SK-N-SH (cell line): ENCODE measurements around the gene PPP1R14C. TPM values are rescaled to one million over a fixed set of nuclear protein-coding genes. Genes with fewer than 3 reads are reported as not detected.

ENCODE experiments used
- CTCF ChIA-PET: fragments of 300-600, 350-600 bp; formaldehyde crosslinking; extraction: SDS; loops from one replicate; lab custom pipeline; 2021; lab: Yijun Ruan, JAX
- POLR2A ChIA-PET: fragments of 350-600 bp; sonication (Branson Sonifier 250); formaldehyde crosslinking; extraction: SDS; loops from one replicate; lab custom pipeline; 2020; ENCODE audit warnings: antibody characterized with exemption, inconsistent platforms; lab: Yijun Ruan, JAX
- DNase-seq: peaks from one replicate; pipeline ENCODE4 v3.0.0; 2012
- H2AFZ ChIP-seq: fragments of 200-600 bp; sonication (generic); 2 replicates; pipeline ENCODE4 v1.8.1; 2016; ENCODE audit warnings: antibody characterized with exemption, mild to moderate bottlenecking, low read depth
- H3F3A ChIP-seq: fragments of 200-600 bp; sonication (generic); replicated peaks from 2 replicates; pipeline ENCODE3; 2016; ENCODE audit warnings: antibody characterized with exemption, mild to moderate bottlenecking; ENCODE audit not compliant: insufficient read depth
- H3K27ac ChIP-seq, 2 experiments: fragments of 200-500 bp in 1 of 2; fragments of 200-600 bp in 1 of 2; sonication (Bioruptor generic) in 1 of 2; sonication (generic), shearing (Covaris generic) in 1 of 2; 2 replicates each; pipeline versions ENCODE4 v1.5.1 to v1.6.1; 2014 to 2016; ENCODE audit warnings: low read depth in 2 of 2, inconsistent platforms in 1 of 2, low read length in 1 of 2, mild to moderate bottlenecking in 1 of 2, mixed read lengths in 1 of 2
- H3K27me3 ChIP-seq: fragments of 200-600 bp; sonication (generic), shearing (Covaris generic); 2 replicates; pipeline ENCODE4 v1.6.1; 2016; ENCODE audit warnings: mixed run types; ENCODE audit not compliant: insufficient read depth
- H3K36me3 ChIP-seq, 2 experiments: fragments of 200-500 bp in 1 of 2; fragments of 200-600 bp in 1 of 2; sonication (Bioruptor generic) in 1 of 2; sonication (generic) in 1 of 2; replicated peaks in 1 of 2; 2 replicates each; pipeline versions ENCODE3 to v1.5.1; 2014 to 2016; ENCODE audit warnings: low read length in 1 of 2, mild to moderate bottlenecking in 1 of 2; ENCODE audit not compliant: insufficient read depth in 2 of 2, control insufficient read depth in 1 of 2
- H3K4me1 ChIP-seq, 2 experiments: fragments of 200-500 bp in 1 of 2; fragments of 200-600 bp in 1 of 2; sonication (Bioruptor generic) in 1 of 2; sonication (generic), shearing (Covaris generic) in 1 of 2; 2 replicates each; pipeline versions ENCODE4 v1.5.1 to v1.6.1; 2014 to 2016; ENCODE audit warnings: low read depth in 1 of 2, low read length in 1 of 2, mixed run types in 1 of 2; ENCODE audit not compliant: insufficient read depth in 2 of 2, control insufficient read depth in 1 of 2
- H3K4me2 ChIP-seq: fragments of 200-600 bp; sonication (generic), shearing (Covaris generic); 2 replicates; pipeline ENCODE4 v1.6.1; 2017; ENCODE audit warnings: mixed run types
- H3K4me3 ChIP-seq, 2 experiments: fragments of 200-500 bp in 1 of 2; fragments of 200-600 bp in 1 of 2; sonication (Bioruptor generic) in 1 of 2; sonication (generic), shearing (Covaris generic) in 1 of 2; 2 replicates each; pipeline versions ENCODE4 v1.5.1 to v1.8.1; 2014 to 2016; ENCODE audit warnings: low read depth in 2 of 2, inconsistent platforms in 1 of 2, low read length in 1 of 2, mild to moderate bottlenecking in 1 of 2, mixed read lengths in 1 of 2, moderate library complexity in 1 of 2
- H3K79me2 ChIP-seq: fragments of 200-600 bp; sonication (generic); 2 replicates; pipeline ENCODE4 v1.8.1; 2017; ENCODE audit warnings: mild to moderate bottlenecking; ENCODE audit not compliant: insufficient read depth
- H3K9ac ChIP-seq: fragments of 200-600 bp; sonication (generic); 2 replicates; pipeline ENCODE4 v1.6.1; 2017; ENCODE audit warnings: mixed run types
- H3K9me2 ChIP-seq: fragments of 200-600 bp; sonication (generic); 2 replicates; pipeline ENCODE4 v1.6.1; 2017; ENCODE audit warnings: mixed run types
- H3K9me3 ChIP-seq: fragments of 200-600 bp; sonication (generic); 2 replicates; pipeline ENCODE4 v1.6.1; 2017; ENCODE audit warnings: mixed run types, mild to moderate bottlenecking, moderate library complexity
- H4K20me1 ChIP-seq: fragments of 200-600 bp; sonication (generic); 2 replicates; pipeline ENCODE4 v1.6.1; 2017; ENCODE audit warnings: mild to moderate bottlenecking, mixed run types; ENCODE audit not compliant: insufficient read depth
- CHD2 ChIP-seq: fragments of 150-350 bp; IDR thresholded peaks from 2 replicates; pipeline ENCODE4 v1.6.1; 2018; ENCODE audit warnings: low read length; ENCODE audit not compliant: partially characterized antibody
- ELF1 ChIP-seq: IDR thresholded peaks from 2 replicates; pipeline ENCODE4 v1.4.0; 2012
- FOSL2 ChIP-seq: IDR thresholded peaks from 2 replicates; pipeline ENCODE4 v1.4.0; 2012; ENCODE audit warnings: low read depth, mild to moderate bottlenecking, moderate library complexity, borderline replicate concordance
- FOXM1 ChIP-seq: IDR thresholded peaks from 2 replicates; pipeline ENCODE4 v1.4.0; 2012; ENCODE audit warnings: low read depth, mild to moderate bottlenecking
- GATA2 ChIP-seq: sonication (generic); formaldehyde crosslinking; IDR thresholded peaks from 2 replicates; pipeline ENCODE4 v1.5.0; 2020; ENCODE audit warnings: mild to moderate bottlenecking, missing genetic modification reagents
- JUND ChIP-seq: IDR thresholded peaks from 2 replicates; pipeline ENCODE4 v1.4.0; 2012
- MEF2A ChIP-seq: IDR thresholded peaks from 2 replicates; pipeline ENCODE4 v1.4.0; 2012; ENCODE audit warnings: low read depth, borderline replicate concordance
- PBX3 ChIP-seq: IDR thresholded peaks from 2 replicates; pipeline ENCODE4; 2012
- RAD21 ChIP-seq: IDR thresholded peaks from 2 replicates; pipeline ENCODE4 v1.6.1; 2012; ENCODE audit warnings: mild to moderate bottlenecking, low read length
- RCOR1 ChIP-seq: fragments of 150-350 bp; IDR thresholded peaks from 2 replicates; pipeline ENCODE4 v1.6.1; 2017; ENCODE audit warnings: antibody characterized with exemption, low read length
- REST ChIP-seq: IDR thresholded peaks from 2 replicates; pipeline ENCODE4 v1.6.1; 2012; ENCODE audit warnings: mild to moderate bottlenecking, low read depth, low read length, moderate library complexity
- RFX5 ChIP-seq: IDR thresholded peaks from 2 replicates; pipeline ENCODE4 v1.6.1; 2012; ENCODE audit warnings: mild to moderate bottlenecking, improper control_type of control experiment, low read length
- SMC3 ChIP-seq: IDR thresholded peaks from 2 replicates; pipeline ENCODE4 v1.6.1; 2012; ENCODE audit warnings: low read depth, low read length, improper control_type of control experiment
- TAF1 ChIP-seq: IDR thresholded peaks from 2 replicates; pipeline ENCODE4 v1.6.1; 2012; ENCODE audit warnings: low read depth, mild to moderate bottlenecking, low read length, moderate library complexity, borderline replicate concordance
- TEAD4 ChIP-seq: IDR thresholded peaks from 2 replicates; pipeline ENCODE4 v1.4.0; 2012; ENCODE audit warnings: mild to moderate bottlenecking, borderline replicate concordance; ENCODE audit not compliant: insufficient read depth
- USF2 ChIP-seq: fragments of 150-350 bp; IDR thresholded peaks from 2 replicates; pipeline ENCODE4 v1.6.1; 2017; ENCODE audit warnings: antibody characterized with exemption, low read length, low read depth, borderline replicate concordance
- WGBS: methylation state at CpG from one replicate; pipeline ENCODE4 v1.1.6; 2017; ENCODE audit warnings: low lambda C conversion rate; 5-methylcytosine and 5-hydroxymethylcytosine counted together
- polyA plus RNA-seq, 3 experiments: library from polyadenylated mRNA; depleted of rRNA; stranded (reverse); fragments of >200 nt; gene quantifications; 2 replicates each; pipeline ENCODE4 v1.2.3, GENCODE V29; 2012
- TF ChIP-seq, protein P1 (sequence below): IDR thresholded peaks from 2 replicates; pipeline ENCODE4 v1.4.0; 2012; ENCODE audit warnings: low read depth, borderline replicate concordance

Gene PPP1R14C
- polyA plus RNA-seq, 1 of the 3 experiments (the other 2 are of a cell fraction), result not detected

GRCh38 chr6:150194195-150194594 lies 51.4 kb downstream of the PPP1R14C start:
- no peak for TF ChIP-seq REST
- TF ChIP-seq GATA2 (CRISPR knock-in tag), result no peak
- TF ChIP-seq RCOR1, result no peak
- no peak for TF ChIP-seq RAD21
- TF ChIP-seq FOXM1, result no peak
- no peak for TF ChIP-seq ELF1
- no peak for TF ChIP-seq CHD2
- no peak for TF ChIP-seq JUND
- no peak for TF ChIP-seq FOSL2
- TF ChIP-seq, protein P1, sequence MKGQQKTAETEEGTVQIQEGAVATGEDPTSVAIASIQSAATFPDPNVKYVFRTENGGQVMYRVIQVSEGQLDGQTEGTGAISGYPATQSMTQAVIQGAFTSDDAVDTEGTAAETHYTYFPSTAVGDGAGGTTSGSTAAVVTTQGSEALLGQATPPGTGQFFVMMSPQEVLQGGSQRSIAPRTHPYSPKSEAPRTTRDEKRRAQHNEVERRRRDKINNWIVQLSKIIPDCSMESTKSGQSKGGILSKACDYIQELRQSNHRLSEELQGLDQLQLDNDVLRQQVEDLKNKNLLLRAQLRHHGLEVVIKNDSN, result no peak
- no peak for TF ChIP-seq USF2
- no peak for TF ChIP-seq PBX3
- TF ChIP-seq MEF2A, result no peak
- TF ChIP-seq SMC3, result no peak
- TF ChIP-seq RFX5, result no peak
- TF ChIP-seq TAF1, result no peak
- TF ChIP-seq TEAD4, result no peak
- TF ChIP-seq, all 33 proteins: peak for 0
- no peak overlapping the region for H3K4me2 ChIP-seq
- no peaks in the 10 kb centered on the region for H3K4me1 ChIP-seq
- CTCF ChIA-PET, result no interaction called here
- H3K9me2 ChIP-seq, result no peaks in the 10 kb centered on the region
- peaks cover 9% of the 10 kb centered on the region; the same call in 1 of the 2 replicates for H3K27me3 ChIP-seq
- H4K20me1 ChIP-seq, result no peaks in the 10 kb centered on the region
- no peaks in the 10 kb centered on the region for H3F3A ChIP-seq
- DNase-seq, result no peak
- 12% methylated on average over 2 of the region's 2 CpGs for WGBS
- no peak overlapping the region for H3K27ac ChIP-seq
- no peaks in the 10 kb centered on the region for H3K9me3 ChIP-seq
- no peaks in the 10 kb centered on the region for H3K36me3 ChIP-seq
- H2AFZ ChIP-seq, result no peak overlapping the region
- H3K79me2 ChIP-seq, result no peaks in the 10 kb centered on the region
- H3K9ac ChIP-seq, result no peak overlapping the region
- H3K4me3 ChIP-seq, result no peak overlapping the region
- POLR2A ChIA-PET, result no interaction called here
